Breast epithelium (tissue), 3 donors: ENCODE measurements around the gene ENOX1.

ENCODE experiments used
- POLR2AphosphoS5 ChIP-seq, 3 donors: sonication (generic); formaldehyde crosslinking; IDR thresholded peaks; one replicate each; pipeline ENCODE4 v1.6.1; 2017; ENCODE audit warnings: antibody characterized with exemption in 3 of 3
- TF ChIP-seq, protein P1 (sequence below), 3 donors: fragments of 450-650 bp; IDR thresholded peaks; one replicate each; pipeline ENCODE4 v1.5.1; 2016 to 2017; ENCODE audit warnings: antibody characterized with exemption in 3 of 3, mild to moderate bottlenecking in 3 of 3, moderate library complexity in 3 of 3

DNA sequence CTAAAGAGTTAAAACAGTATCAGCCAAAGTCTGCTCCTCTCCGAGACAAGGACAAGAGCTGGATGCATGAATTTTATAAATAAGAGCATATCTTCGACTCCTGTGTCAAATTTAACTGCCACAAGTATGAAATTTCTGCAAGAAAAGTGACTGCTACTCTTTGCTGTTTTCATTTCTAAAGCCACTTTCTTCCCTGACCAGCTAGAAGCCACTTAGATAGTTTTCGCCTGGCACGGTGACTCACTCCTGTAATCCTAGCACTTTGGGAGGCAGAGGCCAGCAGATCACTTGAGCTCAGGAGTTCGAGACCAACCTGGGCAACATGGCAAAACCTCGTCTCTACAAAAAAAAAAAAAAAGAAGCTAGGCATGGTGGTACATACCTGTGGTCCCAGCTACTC is 61.3 kb downstream of the ENOX1 start:
- TF ChIP-seq, protein P1, sequence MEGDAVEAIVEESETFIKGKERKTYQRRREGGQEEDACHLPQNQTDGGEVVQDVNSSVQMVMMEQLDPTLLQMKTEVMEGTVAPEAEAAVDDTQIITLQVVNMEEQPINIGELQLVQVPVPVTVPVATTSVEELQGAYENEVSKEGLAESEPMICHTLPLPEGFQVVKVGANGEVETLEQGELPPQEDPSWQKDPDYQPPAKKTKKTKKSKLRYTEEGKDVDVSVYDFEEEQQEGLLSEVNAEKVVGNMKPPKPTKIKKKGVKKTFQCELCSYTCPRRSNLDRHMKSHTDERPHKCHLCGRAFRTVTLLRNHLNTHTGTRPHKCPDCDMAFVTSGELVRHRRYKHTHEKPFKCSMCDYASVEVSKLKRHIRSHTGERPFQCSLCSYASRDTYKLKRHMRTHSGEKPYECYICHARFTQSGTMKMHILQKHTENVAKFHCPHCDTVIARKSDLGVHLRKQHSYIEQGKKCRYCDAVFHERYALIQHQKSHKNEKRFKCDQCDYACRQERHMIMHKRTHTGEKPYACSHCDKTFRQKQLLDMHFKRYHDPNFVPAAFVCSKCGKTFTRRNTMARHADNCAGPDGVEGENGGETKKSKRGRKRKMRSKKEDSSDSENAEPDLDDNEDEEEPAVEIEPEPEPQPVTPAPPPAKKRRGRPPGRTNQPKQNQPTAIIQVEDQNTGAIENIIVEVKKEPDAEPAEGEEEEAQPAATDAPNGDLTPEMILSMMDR (IDR thresholded peaks at IDR 0.05): no peak
- no peak for TF ChIP-seq POLR2AphosphoS5 (IDR thresholded peaks at IDR 0.05)
